K562 (cell line): ENCODE measurements around the gene MPV17L2. TPM values are rescaled to one million over a fixed set of nuclear protein-coding genes. Genes with fewer than 3 reads are reported as not detected.

Experiments used
- ATF7 ChIP-seq: fragments of 450-650 bp; IDR thresholded peaks from 2 replicates; pipeline ENCODE4 v1.7.1; 2014; ENCODE audit warnings: mild to moderate bottlenecking, moderate library complexity
- CHD1 ChIP-seq: fragments of 200-600 bp; sonication (generic); IDR thresholded peaks from one replicate; pipeline ENCODE4 v1.6.1; 2012; ENCODE audit warnings: mild to moderate bottlenecking, moderate library complexity, low read length, inconsistent platforms
- CTBP1 ChIP-seq: fragments of 450-650 bp; IDR thresholded peaks from 2 replicates; pipeline ENCODE4 v1.6.1; 2016; ENCODE audit warnings: borderline replicate concordance
- HNRNPK ChIP-seq: fragments of 200-400 bp; formaldehyde crosslinking; IDR thresholded peaks from one replicate; pipeline ENCODE4 v1.6.1; 2018; ENCODE audit warnings: mild to moderate bottlenecking, low read depth, low read length; ENCODE audit not compliant: poor library complexity, severe bottlenecking
- HNRNPL ChIP-seq: fragments of 200-400 bp; formaldehyde crosslinking; IDR thresholded peaks from 2 replicates; pipeline ENCODE4 v1.6.1; 2017; ENCODE audit warnings: low read depth, mild to moderate bottlenecking, low read length
- MBD2 ChIP-seq: sonication (generic); IDR thresholded peaks from 2 replicates; pipeline ENCODE4 v1.6.1; 2016; ENCODE audit warnings: low read depth, borderline replicate concordance
- MEF2A ChIP-seq: IDR thresholded peaks from 2 replicates; pipeline ENCODE4 v1.6.1; 2011; ENCODE audit warnings: low read depth, mild to moderate bottlenecking, low read length, moderate library complexity; ENCODE audit not compliant: control insufficient read depth
- MTA3 ChIP-seq: fragments of 450-650 bp; formaldehyde crosslinking; IDR thresholded peaks from 2 replicates; pipeline ENCODE4 v1.6.1; 2017; ENCODE audit warnings: mild to moderate bottlenecking, borderline replicate concordance
- NKRF ChIP-seq: fragments of 450-650 bp; IDR thresholded peaks from 2 replicates; pipeline ENCODE4 v1.6.1; 2016; ENCODE audit warnings: borderline replicate concordance
- ZBTB7A ChIP-seq: IDR thresholded peaks from 2 replicates; pipeline ENCODE4 v1.6.1; 2011; ENCODE audit warnings: low read depth, mild to moderate bottlenecking, low read length, moderate library complexity, borderline replicate concordance; ENCODE audit not compliant: control insufficient read depth
- ZNF436 ChIP-seq: fragments of 250-450, 450-650 bp; sonication (Bioruptor Pico); formaldehyde crosslinking; IDR thresholded peaks from 2 replicates; pipeline ENCODE4 v1.7.0; 2020; ENCODE audit warnings: mild to moderate bottlenecking
- polyA plus RNA-seq, 8 experiments: library from polyadenylated mRNA; depleted of rRNA in 4 of 8; stranded (reverse) in 5 of 8; unstranded in 3 of 8; fragments of >200 nt; fragmentation: Nextera tagmentation in 2 of 8; fragmentation: Illumina TruSeq in 1 of 8; extraction: Ambion mirVana in 2 of 8; extraction: Trizol in 1 of 8; gene quantifications; 2 replicates each; pipeline versions ENCODE4 v1.2.1 to v1.2.3, GENCODE V29; 2011 to 2014; ENCODE audit warnings: inconsistent platforms in 1 of 8, missing spikeins in 1 of 8
- total RNA-seq, 7 experiments: library from RNA; depleted of rRNA in 6 of 7; stranded (reverse); fragments of >200 nt in 6 of 7; fragmentation: Illumina TruSeq in 2 of 7; extraction: Trizol in 2 of 7; gene quantifications; 2 replicates each; pipeline versions ENCODE4 v1.2.1 to v1.2.3, GENCODE V29; 2011 to 2021; ENCODE audit warnings: low replicate concordance in 1 of 7
- TF ChIP-seq, protein P1 (sequence below): fragments of 450-650 bp; IDR thresholded peaks from 2 replicates; pipeline ENCODE4 v1.6.1; 2016; ENCODE audit warnings: mild to moderate bottlenecking, moderate library complexity

Gene MPV17L2
- total and polyA plus RNA-seq, 9 of the 15 experiments (the other 6 are each of a cell fraction or from before 2014, with no cell fraction given): 10.6 to 60.2 (median 28.5) TPM

GRCh38 chr19:18173572-18174288 lies 19.3 kb upstream of the MPV17L2 start, which contains the start of gene IFI30 (continued):
- 0 out of 2 replicates have a peak, but pooled peaks have one; percentile 3 for TF ChIP-seq NKRF
- TF ChIP-seq MBD2: 0 out of 2 replicates have a peak, but pooled peaks have one; percentile 15
- TF ChIP-seq MEF2A: no peak
- TF ChIP-seq HNRNPL: peak; percentile 82
- no peak for TF ChIP-seq HNRNPK
- peak; percentile 61 for TF ChIP-seq CHD1
- peak; percentile 27; the same call in 1 of the 2 replicates for TF ChIP-seq ATF7
- TF ChIP-seq ZNF436 (CRISPR knock-in tag): no peak
- peak; percentile 44; the same call in 1 of the 2 replicates for TF ChIP-seq MTA3
- TF ChIP-seq CTBP1: peak; percentile 50; the same call in 1 of the 2 replicates
- TF ChIP-seq, protein P1, sequence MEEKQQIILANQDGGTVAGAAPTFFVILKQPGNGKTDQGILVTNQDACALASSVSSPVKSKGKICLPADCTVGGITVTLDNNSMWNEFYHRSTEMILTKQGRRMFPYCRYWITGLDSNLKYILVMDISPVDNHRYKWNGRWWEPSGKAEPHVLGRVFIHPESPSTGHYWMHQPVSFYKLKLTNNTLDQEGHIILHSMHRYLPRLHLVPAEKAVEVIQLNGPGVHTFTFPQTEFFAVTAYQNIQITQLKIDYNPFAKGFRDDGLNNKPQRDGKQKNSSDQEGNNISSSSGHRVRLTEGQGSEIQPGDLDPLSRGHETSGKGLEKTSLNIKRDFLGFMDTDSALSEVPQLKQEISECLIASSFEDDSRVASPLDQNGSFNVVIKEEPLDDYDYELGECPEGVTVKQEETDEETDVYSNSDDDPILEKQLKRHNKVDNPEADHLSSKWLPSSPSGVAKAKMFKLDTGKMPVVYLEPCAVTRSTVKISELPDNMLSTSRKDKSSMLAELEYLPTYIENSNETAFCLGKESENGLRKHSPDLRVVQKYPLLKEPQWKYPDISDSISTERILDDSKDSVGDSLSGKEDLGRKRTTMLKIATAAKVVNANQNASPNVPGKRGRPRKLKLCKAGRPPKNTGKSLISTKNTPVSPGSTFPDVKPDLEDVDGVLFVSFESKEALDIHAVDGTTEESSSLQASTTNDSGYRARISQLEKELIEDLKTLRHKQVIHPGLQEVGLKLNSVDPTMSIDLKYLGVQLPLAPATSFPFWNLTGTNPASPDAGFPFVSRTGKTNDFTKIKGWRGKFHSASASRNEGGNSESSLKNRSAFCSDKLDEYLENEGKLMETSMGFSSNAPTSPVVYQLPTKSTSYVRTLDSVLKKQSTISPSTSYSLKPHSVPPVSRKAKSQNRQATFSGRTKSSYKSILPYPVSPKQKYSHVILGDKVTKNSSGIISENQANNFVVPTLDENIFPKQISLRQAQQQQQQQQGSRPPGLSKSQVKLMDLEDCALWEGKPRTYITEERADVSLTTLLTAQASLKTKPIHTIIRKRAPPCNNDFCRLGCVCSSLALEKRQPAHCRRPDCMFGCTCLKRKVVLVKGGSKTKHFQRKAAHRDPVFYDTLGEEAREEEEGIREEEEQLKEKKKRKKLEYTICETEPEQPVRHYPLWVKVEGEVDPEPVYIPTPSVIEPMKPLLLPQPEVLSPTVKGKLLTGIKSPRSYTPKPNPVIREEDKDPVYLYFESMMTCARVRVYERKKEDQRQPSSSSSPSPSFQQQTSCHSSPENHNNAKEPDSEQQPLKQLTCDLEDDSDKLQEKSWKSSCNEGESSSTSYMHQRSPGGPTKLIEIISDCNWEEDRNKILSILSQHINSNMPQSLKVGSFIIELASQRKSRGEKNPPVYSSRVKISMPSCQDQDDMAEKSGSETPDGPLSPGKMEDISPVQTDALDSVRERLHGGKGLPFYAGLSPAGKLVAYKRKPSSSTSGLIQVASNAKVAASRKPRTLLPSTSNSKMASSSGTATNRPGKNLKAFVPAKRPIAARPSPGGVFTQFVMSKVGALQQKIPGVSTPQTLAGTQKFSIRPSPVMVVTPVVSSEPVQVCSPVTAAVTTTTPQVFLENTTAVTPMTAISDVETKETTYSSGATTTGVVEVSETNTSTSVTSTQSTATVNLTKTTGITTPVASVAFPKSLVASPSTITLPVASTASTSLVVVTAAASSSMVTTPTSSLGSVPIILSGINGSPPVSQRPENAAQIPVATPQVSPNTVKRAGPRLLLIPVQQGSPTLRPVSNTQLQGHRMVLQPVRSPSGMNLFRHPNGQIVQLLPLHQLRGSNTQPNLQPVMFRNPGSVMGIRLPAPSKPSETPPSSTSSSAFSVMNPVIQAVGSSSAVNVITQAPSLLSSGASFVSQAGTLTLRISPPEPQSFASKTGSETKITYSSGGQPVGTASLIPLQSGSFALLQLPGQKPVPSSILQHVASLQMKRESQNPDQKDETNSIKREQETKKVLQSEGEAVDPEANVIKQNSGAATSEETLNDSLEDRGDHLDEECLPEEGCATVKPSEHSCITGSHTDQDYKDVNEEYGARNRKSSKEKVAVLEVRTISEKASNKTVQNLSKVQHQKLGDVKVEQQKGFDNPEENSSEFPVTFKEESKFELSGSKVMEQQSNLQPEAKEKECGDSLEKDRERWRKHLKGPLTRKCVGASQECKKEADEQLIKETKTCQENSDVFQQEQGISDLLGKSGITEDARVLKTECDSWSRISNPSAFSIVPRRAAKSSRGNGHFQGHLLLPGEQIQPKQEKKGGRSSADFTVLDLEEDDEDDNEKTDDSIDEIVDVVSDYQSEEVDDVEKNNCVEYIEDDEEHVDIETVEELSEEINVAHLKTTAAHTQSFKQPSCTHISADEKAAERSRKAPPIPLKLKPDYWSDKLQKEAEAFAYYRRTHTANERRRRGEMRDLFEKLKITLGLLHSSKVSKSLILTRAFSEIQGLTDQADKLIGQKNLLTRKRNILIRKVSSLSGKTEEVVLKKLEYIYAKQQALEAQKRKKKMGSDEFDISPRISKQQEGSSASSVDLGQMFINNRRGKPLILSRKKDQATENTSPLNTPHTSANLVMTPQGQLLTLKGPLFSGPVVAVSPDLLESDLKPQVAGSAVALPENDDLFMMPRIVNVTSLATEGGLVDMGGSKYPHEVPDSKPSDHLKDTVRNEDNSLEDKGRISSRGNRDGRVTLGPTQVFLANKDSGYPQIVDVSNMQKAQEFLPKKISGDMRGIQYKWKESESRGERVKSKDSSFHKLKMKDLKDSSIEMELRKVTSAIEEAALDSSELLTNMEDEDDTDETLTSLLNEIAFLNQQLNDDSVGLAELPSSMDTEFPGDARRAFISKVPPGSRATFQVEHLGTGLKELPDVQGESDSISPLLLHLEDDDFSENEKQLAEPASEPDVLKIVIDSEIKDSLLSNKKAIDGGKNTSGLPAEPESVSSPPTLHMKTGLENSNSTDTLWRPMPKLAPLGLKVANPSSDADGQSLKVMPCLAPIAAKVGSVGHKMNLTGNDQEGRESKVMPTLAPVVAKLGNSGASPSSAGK: peak; percentile 77
- peak; percentile 83 for TF ChIP-seq ZBTB7A
